ENCODE measurements around the gene CD86. TPM values are rescaled to one million over a fixed set of nuclear protein-coding genes. Genes with fewer than 3 reads are reported as not detected.

CD86 gene
- total RNA-seq, 1 experiment from 2014 or later, result not detected

- Histone ChIP-seq H3K4me2 (ENCODE audit: low read length) (no peak overlapping the region), H3K4me3 (replicated peaks in 1 of 2; ENCODE audit: low read depth in 1 of 2, low read length in 2 of 2) (no peak overlapping the region), H2AFZ (ENCODE audit: low read depth, low read length, poor library complexity, severe bottlenecking) (no peak overlapping the region), H3K27ac (ENCODE audit: low read depth, low read length) (no peak overlapping the region), H3K9me2 (ENCODE audit: insufficient read depth) (no peaks in the 10 kb centered on the region), H3K36me3 (ENCODE audit: control insufficient read depth in 1 of 2, insufficient read depth in 2 of 2, low read length in 2 of 2) (no peaks in the 10 kb centered on the region), H3K9ac (ENCODE audit: low read length) (no peak overlapping the region), H3K4me1 (ENCODE audit: control insufficient read depth in 1 of 2, insufficient read depth in 2 of 2, low read length in 2 of 2) (no peaks in the 10 kb centered on the region), H3K27me3 (ENCODE audit: insufficient read depth, low read length) (no peaks in the 10 kb centered on the region), H3K79me2 (ENCODE audit: insufficient read depth, low read length) (no peaks in the 10 kb centered on the region), H3K9me3 (ENCODE audit: control insufficient read depth in 1 of 2, insufficient read depth in 1 of 2, low read depth in 1 of 2, low read length in 2 of 2) (peaks cover 0 to 1% of the 10 kb centered on the region in 2 experiments; a peak in 2 of 4 replicates), H4K20me1 (ENCODE audit: insufficient read depth) (no peaks in the 10 kb centered on the region)
- RAD21 ChIA-PET (ENCODE audit: low non-redundant PET in 1 of 2, low total read pairs in 2 of 2, uncharacterized antibody in 2 of 2, unreplicated experiment in 2 of 2), result no interaction called here
- intact Hi-C loops (cut with micrococcal nuclease), result no loop called here
- TF ChIP-seq POLR2AphosphoS5 (IDR thresholded peaks at IDR 0.05; ENCODE audit: low read depth, low read length), result no peak
- no peak for TF ChIP-seq ATF3 (IDR thresholded peaks at IDR 0.05)
- no peak for TF ChIP-seq EGR1 (IDR thresholded peaks at IDR 0.05; ENCODE audit: low read depth)
- TF ChIP-seq EZH2phosphoT487 (IDR thresholded peaks at IDR 0.05; ENCODE audit: borderline replicate concordance), result no peak
- TF ChIP-seq ELF1 (IDR thresholded peaks at IDR 0.05; ENCODE audit: borderline replicate concordance, low read depth), result no peak
- no peak for TF ChIP-seq YY1 (IDR thresholded peaks at IDR 0.05; ENCODE audit: extremely low read depth, insufficient replicate concordance, low read depth, low read length)
- no peak for TF ChIP-seq TCF7L2 (IDR thresholded peaks at IDR 0.05; ENCODE audit: borderline replicate concordance, extremely low read depth, insufficient read depth, insufficient read length)
- TF ChIP-seq ZBTB33 (IDR thresholded peaks at IDR 0.05; ENCODE audit: extremely low read depth, insufficient replicate concordance, low read length), result no peak
- TF ChIP-seq SP1 (IDR thresholded peaks at IDR 0.05; ENCODE audit: low read depth), result no peak
- no peak for TF ChIP-seq SIN3A (IDR thresholded peaks at IDR 0.05; ENCODE audit: low read depth)
- no peak for TF ChIP-seq REST (IDR thresholded peaks at IDR 0.05; ENCODE audit: low read depth)
- no peak for TF ChIP-seq JUND (IDR thresholded peaks at IDR 0.05)
- no peak for TF ChIP-seq SRF (IDR thresholded peaks at IDR 0.05; ENCODE audit: low read depth)
- no peak for TF ChIP-seq CBX3 (IDR thresholded peaks at IDR 0.05; ENCODE audit: low read depth)
- TF ChIP-seq MAX (IDR thresholded peaks at IDR 0.05), result no peak
- POLR2A ChIA-PET, result no interaction called here
- DNase-seq (ENCODE audit: low read depth, low spot score) (no peak), ATAC-seq (no peak)
- CTCF ChIA-PET, result no interaction called here
- BruUV-seq (replicated peaks), result no TSS peak
Measured at GRCh38 chr3:122148941-122149627, 93.9 kb downstream of the CD86 start.

Data from HCT116 (cell line).